ENCODE results near the gene EFCAB14. TPM values are rescaled to one million over a fixed set of nuclear protein-coding genes. Genes with fewer than 3 reads are reported as not detected.
"Not testable (repeated sequence)": the region's sequence is repeated elsewhere in the genome, so short reads cannot be mapped to it uniquely, and the experiment has no call there.

The EFCAB14 gene
- total RNA-seq, 1 donor from 2014 or later = 43.6 TPM

DNA sequence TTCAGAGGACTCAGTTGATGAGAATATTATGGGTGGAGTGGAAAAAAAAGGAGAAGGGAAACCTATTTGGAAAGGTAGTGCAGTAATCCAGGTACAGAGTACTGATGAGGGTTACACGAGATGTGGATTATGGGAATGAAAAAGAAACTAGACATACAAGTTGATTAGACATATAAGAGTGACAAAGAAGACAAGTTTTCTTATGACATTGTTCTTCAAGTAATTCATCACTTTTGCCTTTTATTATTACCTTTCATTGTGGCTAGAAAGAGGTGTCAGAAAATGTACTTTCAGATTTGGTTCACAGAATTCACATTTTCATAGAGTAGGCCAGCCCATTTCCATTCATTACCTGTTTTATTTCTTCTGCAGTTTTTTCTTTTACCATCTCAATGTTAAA lies 61.1 kb downstream of the EFCAB14 start:
- DNase-seq (ENCODE audit: low read depth, low spot score) = no peak

DNA sequence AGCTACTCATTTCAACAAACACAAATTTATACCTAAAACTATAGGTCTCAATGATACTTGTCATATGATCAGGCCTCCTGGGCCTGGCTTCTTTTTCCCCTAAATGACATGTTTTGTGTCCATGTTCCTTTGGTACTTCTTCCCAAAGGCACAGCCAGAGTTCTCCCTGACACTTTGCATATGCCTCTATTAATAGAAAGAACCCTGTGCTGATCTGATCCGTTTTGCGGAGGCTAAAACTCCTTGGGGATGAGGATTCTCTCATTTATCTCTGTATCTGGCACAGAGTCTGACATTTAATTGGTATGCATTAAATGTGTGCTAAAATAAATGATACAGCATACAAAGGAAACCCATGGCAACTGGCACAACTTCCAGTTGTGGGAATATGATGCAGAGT lies 62.3 kb downstream of the EFCAB14 start:
- no peak for DNase-seq (ENCODE audit: low read depth, low spot score)

DNA sequence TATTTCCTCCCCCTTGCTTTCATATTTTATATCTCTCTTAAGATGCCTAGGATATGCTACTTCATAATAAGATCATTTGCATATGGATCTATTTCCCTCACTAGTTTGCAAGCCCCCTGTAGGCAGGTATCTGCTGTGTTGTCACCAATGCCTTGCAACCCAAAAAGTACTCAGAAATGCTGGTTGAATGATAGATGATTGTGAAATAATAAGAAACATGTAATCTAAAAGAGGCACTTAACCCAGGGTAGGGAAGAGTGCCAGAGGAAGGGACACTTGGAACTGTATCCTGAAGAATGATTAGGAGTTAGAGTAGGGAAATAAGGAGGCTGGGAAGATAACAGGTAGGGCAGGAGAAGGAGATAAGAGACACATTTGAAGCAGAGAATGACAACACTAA lies 63.1 kb downstream of the EFCAB14 start:
- DNase-seq (ENCODE audit: low read depth, low spot score) = no peak

DNA sequence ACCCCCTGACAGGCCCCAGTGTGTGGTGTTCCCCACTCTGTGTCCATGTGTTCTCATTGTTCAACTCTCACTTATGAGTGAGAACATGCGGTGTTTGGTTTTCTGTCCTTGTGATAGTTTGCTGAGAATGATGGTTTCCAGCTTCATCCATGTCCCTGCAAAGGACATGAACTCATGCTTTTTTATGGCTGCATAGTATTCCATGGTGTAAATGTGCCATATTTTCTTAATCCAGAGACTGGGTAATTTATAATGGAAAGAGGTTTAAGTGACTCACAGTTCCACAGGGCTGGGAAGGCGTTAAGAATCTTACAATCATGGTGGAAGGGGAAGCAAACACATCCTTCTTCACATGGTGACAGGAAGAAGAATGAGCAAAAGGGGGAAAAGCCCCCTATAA lies 64.2 kb downstream of the EFCAB14 start:
- not testable (repeated sequence) for DNase-seq (ENCODE audit: low read depth, low spot score)

DNA sequence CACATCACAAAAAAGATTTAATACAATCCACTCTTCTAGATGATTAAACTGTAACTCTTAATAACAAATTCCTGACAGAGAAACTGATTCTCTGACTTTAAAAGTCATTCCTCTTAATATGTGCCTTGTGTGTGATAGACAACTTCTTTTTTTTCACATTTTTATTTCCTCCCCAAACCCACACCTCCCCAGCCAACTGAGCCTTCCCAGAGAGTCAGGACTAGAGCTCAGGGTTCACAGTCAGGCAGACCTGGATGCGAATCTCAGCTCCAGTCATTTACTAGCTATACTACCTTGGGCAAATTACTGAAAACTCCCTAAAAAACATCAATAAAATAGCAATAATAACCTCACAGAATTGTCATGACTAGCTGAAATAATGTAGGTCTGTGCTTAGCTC lies 64.9 kb downstream of the EFCAB14 start:
- no peak for DNase-seq (ENCODE audit: low read depth, low spot score)

DNA sequence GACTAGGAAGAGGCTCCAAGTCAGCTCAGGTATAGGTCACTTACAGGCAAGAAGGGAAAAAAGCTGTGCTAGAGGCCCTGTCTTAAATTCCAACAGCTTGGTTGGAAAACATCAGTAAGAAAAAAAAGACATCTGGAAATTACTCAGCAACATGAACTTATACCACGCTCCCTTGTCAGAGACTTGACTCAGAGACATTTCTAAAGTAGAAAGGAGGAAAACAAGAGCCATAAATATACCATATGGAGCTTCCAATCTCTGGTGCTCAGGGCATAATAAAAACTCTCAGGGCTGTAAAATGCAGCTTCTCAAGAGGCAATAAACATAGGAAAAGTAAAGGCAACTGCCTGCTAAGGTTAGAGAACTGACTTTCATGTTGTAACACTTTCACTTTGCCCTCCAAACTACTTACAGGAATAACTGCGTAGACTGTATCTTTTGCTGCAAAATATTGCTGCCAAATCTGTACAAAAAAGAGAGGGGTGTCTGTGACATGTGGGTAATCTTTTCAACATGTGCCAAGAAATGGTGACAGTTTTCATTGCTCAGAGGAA lies 65.4 kb downstream of the EFCAB14 start:
- no peak for DNase-seq (ENCODE audit: low read depth, low spot score)

DNA sequence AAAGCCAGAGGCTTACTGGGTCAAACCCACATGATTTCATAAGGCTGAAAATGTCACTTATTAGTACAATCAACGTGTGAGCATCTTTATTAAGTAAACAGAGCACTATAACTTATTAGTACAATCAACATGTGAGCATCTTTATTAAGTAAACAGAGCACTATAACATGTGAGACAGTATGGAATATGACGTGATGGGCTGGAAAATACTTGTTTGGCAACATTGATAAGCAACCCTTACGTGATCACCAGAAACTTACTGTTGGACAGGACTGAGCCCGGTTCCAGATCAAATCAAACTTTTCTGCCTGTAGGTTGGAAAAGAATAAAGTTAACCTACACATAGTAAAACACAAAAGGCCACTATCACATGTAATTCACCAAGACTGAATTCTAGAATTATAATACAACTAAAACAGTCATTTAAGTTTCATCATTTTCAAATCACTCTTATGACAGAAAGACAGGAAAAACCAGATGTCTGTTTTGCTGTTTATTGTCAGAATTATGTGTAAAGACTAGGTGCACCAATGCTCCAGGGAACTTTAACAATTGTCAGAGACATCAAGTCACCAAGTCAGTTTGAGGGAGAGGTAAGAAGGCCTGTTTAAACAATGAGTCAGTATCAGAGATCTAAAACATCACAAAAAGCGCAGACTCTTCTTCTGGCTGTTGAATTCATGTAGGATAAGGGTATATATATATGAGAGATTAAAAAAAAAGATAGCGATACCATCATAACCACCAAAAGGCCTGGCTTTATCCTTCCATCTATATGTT lies 66.4 kb downstream of the EFCAB14 start:
- DNase-seq (ENCODE audit: low read depth, low spot score) = no peak

DNA sequence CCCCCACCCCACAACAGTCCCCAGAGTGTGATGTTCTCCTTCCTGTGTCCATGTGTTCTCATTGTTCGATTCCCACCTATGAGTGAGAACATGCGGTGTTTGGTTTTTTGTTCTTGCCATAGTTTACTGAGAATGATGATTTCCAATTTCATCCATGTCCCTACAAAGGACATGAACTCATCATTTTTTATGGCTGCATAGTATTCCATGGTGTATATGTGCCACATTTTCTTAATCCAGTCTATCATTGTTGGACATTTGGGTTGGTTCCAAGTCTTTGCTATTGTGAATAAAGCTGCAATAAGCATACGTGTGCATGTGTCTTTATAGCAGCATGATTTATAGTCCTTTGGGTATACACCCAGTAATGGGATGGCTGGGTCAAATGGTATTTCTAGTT lies 67.8 kb downstream of the EFCAB14 start:
- not testable (repeated sequence) for DNase-seq (ENCODE audit: low read depth, low spot score)

DNA sequence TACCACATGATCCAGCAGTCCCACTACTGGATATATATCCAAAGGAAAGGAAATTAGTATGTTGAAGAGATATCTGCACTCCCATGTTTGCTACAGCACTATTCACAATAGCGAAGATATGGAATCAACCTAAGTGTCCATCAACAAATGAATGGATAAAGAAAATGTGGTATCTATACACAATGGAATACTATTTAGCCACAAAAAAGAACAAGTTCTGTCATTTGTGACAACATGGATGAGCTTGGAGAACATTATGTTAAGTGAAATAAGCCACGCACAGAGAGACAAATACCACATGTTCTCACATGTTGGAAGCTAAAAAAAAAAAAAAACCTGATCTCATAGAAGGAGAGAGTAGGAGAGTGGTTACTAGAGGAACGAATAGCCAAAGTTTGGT lies 68.4 kb downstream of the EFCAB14 start:
- DNase-seq (ENCODE audit: low read depth, low spot score) = no peak

DNA sequence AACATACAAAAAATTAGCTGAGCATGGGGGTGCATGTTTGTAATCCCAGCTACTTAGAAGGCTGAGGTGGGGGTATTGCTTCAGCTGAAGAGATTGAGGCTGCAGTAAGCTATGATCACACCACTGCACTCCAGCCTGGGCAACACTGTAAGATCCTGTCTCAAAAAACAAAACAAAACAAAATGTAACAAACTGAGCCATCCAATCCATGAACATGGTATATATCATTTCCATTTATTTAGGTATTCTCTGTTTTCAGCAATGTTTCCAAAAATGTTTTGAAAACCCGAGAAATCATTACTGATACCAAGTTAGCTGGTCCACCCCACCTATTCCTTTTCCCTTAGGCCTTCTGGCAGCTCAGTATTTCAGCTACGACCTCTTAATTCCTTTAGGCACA lies 69.2 kb downstream of the EFCAB14 start:
- DNase-seq (ENCODE audit: low read depth, low spot score) = no peak

DNA sequence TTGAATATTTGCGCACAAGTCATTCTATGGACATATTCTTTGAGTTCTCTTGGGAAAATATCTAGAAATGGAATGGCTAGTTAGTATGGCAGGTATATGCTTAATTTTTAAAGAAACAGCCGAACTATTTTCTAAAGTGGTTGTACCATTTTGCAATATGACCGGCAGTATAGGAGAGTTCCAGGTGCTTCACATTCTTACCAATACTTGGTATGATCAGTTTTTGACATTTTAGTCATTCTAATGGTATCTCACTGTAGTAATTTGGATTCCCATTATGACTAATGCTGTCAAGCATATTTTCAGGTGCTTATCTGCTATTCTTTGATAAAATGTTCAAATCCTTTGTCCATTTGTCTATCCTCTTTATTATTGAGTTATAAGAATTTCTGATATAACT lies 71.3 kb downstream of the EFCAB14 start:
- no peak for DNase-seq (ENCODE audit: low read depth, low spot score)

DNA sequence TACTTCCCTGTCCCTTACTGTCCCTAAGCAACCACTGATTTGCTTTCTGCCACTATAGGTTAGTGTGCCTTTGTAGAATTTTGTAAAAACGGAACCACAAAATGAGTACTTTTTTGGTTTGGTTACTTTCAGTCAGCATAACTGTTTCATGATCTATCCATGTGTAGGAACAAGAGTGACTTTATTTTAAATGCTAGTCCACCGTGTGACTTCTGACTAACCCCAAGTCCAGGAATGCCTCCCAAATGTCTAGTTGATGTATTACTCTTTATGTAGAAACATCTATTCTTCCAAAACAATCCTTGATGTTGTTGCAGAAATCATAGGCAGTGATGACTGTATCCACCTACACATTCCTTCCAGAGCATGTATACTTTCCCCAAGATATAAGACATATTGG lies 72.1 kb downstream of the EFCAB14 start:
- DNase-seq (ENCODE audit: low read depth, low spot score) = no peak

DNA sequence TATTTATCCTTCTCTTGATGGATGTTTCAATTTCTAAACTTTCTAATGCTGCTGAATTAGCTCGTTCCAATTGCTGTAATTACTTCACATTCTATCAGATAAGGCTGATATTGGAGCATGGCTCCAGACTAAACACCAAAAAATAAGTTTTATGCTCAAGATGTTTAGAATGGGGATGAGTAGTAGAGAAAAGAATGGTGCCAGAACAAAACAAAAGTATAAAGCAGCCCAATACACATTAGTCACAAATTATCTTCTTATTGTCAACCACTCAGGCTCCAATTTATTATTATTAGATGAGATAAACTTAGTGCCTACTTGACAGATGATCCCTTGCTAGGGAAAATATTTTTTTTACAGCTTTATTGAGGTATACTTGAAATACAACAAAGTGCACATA lies 72.6 kb downstream of the EFCAB14 start:
- no peak for DNase-seq (ENCODE audit: low read depth, low spot score)

DNA sequence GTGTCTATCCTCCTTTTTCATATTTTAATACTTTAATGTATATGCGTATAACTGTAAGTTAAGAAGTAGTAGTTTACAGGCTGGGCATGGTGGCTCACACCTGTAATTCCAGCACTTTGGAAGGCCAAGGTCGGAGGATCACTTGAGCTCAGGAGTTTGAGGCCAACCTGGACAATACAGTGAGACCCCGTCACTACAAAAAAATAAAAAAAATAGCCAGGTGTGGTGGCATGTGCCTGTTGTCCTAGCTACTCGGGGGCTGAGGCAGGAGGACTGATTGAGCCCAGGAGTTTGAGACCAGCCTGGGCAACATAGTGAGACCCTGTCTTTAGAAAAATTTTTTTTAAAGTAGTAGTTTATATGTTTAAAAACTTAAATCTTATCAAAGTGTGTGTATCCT lies 73.1 kb downstream of the EFCAB14 start:
- no peak for DNase-seq (ENCODE audit: low read depth, low spot score)

DNA sequence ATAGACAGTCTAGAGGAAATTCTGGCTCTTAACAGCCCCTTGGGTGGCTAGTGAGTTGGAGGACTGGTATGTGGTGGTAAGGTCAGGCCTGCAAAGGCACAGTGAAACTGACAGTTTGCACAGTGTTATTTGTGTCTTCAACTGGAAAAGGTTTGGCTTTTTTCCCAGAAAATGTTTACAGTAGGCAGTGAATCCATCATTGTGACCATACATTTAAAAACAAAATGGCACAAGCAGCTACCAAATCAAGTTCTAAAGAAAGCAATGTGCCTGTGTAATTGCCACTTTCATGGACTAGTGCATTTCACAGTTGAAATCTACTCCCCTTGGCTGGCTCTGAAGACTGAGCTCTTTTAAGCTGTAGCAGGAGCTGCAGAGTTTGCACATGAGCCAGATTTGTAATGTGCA lies 75.5 kb downstream of the EFCAB14 start:
- DNase-seq (ENCODE audit: low read depth, low spot score) = peak; percentile 20

DNA sequence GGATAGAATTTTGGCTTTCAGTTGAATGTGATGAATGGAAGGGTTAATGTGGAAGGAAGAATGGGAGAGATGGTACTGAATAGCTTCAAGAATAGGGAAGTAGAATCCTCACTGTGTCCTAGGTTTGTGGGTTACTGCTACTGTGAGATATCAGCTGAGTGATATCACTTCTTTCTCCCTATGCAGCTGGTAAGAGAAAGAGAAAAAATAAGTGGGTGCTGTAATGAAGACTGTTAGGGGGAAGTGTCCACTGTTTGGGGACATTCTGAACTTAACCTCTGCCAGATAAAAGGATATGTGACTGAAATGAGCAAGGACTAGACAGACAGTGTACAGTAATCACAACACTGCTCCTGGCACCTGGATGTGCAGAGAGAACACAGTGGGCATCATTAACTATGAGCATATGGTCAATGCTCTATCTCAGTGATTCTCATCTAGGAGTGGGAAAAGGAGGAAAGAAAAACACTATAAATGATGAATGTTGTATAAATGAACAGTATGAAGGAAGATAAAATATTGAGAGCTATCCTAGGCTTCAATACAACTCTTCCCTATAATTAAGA lies 76.7 kb downstream of the EFCAB14 start:
- no peak for DNase-seq (ENCODE audit: low read depth, low spot score)

DNA sequence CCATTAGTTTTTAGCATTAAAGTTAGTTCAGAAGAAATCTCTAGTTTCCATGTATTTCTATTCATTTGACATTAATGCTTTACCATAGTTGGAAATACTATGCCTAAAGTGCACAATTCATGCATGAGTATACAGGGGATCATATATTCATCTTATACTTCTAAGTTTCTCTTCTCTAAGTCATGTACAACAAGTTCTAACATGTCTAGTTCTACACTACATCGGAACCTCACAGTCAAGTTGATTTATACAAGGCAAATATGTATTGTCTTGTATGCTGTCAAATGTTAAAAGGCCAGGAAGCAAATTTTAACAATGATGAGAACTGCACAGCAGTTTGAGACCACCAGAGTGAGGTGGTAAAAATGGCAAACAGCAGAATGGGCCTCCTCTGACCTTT lies 79.4 kb downstream of the EFCAB14 start:
- no peak for DNase-seq (ENCODE audit: low read depth, low spot score)

DNA sequence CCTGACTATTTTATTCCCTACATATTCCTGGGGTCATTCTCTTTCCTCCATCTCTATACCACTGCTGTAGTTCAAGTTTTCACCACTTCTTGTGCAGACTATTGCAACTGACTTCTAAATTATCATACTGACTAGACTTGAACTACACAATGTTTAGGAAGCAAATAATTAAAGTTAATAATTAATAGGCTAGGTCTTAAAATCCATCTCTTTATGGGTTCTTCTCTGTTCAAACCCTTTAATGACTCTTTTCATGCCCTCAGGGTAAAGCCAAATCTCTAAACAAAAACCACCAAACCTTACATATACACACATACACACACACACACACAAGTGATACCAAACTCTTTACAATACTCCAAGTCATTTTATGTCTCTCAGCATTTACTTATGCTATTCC lies 80.0 kb downstream of the EFCAB14 start:
- DNase-seq (ENCODE audit: low read depth, low spot score) = no peak

DNA sequence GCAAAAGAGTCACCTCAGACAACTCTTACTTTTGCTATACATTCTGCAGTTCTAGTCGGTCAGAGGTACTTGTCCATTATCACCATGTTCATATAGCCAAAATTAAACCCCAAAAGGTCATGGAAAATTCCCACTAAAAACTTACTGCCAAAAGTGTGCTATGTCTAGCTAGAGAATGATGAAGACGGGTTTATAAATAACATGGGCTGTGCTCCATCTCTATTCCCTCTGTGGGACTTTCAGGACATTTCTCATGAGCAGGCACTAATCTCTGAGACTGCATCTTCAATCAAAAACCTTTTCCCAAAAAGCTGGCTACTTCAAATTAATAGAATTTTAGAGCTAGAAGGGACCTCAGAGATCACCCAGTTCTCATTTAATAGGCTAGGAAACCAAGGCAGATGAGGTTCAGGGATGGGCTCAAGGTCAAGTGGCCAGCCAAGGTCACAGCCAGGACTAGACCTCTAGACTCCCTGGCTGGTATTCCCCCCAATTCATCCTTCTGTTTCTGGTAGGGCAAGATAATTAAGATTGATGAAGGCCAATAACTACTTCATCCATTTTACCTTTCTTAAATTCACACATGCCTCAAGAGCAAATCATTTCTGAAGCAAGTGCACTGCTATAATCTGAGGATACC lies 81.3 kb downstream of the EFCAB14 start:
- no peak for DNase-seq (ENCODE audit: low read depth, low spot score)

DNA sequence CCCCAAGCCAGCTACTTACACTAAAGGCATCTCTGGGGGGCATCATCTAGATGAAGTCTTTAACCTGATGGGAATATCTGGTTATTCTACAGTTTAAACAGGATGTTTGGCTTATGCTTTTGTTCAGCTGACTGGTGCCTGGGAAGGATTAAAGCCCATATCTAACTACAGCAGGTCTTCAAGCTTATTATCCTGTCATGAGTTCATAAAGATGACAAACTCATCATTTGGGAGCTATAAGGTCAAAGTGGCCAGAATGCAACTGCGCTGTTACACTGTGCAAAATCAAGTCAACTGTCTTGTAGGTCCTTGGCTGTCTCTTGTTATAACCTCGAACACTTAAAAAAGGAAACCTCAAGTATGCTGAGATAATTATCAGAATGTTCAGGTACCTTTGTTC lies 83.7 kb downstream of the EFCAB14 start:
- DNase-seq (ENCODE audit: low read depth, low spot score) = no peak

DNA sequence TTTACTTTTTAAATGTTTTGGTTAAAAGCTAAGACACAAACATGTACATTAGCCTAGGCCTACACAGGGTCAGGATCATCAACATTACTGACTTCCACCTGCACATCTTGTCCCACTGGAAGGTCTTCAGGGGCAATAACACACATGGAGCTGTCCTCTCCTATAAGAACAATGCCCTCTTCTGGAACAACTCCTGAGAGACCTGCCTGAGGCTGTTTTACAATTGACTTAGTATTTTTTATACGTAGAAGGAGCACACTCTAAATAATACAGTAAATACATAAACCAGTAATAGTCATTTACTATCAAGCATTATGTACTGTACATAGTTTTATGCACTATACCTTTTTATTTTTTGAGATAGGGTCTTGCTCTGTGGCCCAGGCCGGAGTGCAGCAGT lies 88.2 kb downstream of the EFCAB14 start:
- DNase-seq (ENCODE audit: low read depth, low spot score) = no peak
